Endothelial cell of umbilical vein (primary cell): Measurements from ENCODE around the gene LSR.

Experiments
- EZH2 ChIP-seq: IDR thresholded peaks from 2 replicates; pipeline ENCODE4 v1.6.1; 2012; ENCODE audit warnings: borderline replicate concordance, low read depth, mild to moderate bottlenecking, moderate library complexity, low read length, inconsistent platforms; ENCODE audit not compliant: severe bottlenecking
- JUN ChIP-seq: IDR thresholded peaks from 2 replicates; pipeline ENCODE4 v1.6.1; 2011; ENCODE audit warnings: borderline replicate concordance, low read depth; ENCODE audit not compliant: insufficient read length, insufficient read depth
- POLR2A ChIP-seq: IDR thresholded peaks from 2 replicates; pipeline ENCODE4 v1.6.1; 2012; ENCODE audit warnings: low read depth, mild to moderate bottlenecking, control low read depth, low read length
- POLR2AphosphoS5 ChIP-seq: IDR thresholded peaks from 2 replicates; pipeline ENCODE4 v1.6.1; 2012; ENCODE audit warnings: low read depth, mild to moderate bottlenecking, control low read depth, low read length, moderate library complexity; ENCODE audit not compliant: insufficient read depth
- TF ChIP-seq, protein P1 (sequence below), 2 donors: IDR thresholded peaks; 1 replicate in 1 of 2; 2 replicates in 1 of 2; pipeline ENCODE4 v1.5.1; 2011; ENCODE audit warnings: low read length in 2 of 2, mild to moderate bottlenecking in 2 of 2, moderate library complexity in 2 of 2, control low read depth in 1 of 2, inconsistent platforms in 1 of 2, low read depth in 1 of 2; ENCODE audit not compliant: insufficient read depth in 1 of 2; ENCODE audit errors: extremely low read depth in 1 of 2
- TF ChIP-seq, protein P2 (sequence below): IDR thresholded peaks from 2 replicates; pipeline ENCODE4 v1.6.1; 2011; ENCODE audit not compliant: insufficient read depth, insufficient read length

DNA sequence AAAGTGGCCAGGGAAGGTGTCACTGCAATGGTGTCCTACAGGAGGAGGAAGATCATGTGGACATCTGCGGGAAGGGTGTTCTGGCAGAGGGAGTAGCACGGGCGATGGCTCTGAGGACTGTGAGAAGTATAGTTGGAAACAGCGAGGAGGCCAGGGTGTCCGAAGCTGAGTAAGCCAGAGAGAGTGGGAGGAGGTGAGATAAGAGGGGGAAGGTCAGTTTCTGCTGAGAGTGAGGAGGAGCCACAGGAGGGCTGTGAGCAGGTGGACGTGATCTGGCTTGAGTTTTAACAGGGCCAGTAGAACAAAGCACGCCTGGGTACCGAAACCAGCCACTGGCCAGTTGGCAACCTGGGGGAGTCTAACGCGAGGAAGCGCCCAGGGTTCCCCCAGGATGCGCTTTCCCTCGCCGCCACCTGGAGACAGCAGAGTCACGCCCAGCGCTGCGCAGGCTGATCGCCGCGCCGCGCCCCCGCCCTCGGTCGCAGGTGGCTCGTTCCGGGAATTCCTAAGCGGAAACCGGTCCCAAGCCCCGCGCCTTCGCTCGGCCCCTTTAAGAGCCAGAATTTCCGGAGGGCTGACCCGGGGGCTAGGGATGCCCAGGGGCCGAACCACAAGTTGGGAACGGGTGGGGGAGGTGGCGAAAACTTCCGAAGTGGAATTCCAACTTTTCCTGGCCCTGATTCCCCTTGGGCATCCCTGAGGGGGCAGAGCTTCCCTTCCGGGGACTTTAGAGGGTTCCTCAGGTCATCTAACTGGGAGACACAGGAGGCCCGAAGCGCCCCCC, 1.1 kb upstream of the LSR start:
- TF ChIP-seq, protein P1, sequence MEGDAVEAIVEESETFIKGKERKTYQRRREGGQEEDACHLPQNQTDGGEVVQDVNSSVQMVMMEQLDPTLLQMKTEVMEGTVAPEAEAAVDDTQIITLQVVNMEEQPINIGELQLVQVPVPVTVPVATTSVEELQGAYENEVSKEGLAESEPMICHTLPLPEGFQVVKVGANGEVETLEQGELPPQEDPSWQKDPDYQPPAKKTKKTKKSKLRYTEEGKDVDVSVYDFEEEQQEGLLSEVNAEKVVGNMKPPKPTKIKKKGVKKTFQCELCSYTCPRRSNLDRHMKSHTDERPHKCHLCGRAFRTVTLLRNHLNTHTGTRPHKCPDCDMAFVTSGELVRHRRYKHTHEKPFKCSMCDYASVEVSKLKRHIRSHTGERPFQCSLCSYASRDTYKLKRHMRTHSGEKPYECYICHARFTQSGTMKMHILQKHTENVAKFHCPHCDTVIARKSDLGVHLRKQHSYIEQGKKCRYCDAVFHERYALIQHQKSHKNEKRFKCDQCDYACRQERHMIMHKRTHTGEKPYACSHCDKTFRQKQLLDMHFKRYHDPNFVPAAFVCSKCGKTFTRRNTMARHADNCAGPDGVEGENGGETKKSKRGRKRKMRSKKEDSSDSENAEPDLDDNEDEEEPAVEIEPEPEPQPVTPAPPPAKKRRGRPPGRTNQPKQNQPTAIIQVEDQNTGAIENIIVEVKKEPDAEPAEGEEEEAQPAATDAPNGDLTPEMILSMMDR (IDR thresholded peaks at IDR 0.05; ENCODE audit: extremely low read depth in 1 of 2, insufficient read depth in 1 of 2, low read depth in 1 of 2, low read length in 2 of 2): peak in 1 of 2 donors; percentile 11
- TF ChIP-seq POLR2AphosphoS5 (no peak), EZH2 (peak; percentile 1), POLR2A (no peak), JUN (no peak)
- TF ChIP-seq, protein P2, sequence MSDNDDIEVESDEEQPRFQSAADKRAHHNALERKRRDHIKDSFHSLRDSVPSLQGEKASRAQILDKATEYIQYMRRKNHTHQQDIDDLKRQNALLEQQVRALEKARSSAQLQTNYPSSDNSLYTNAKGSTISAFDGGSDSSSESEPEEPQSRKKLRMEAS: no peak
